ENCODE results near the gene GRM6. TPM values are rescaled to one million over a fixed set of nuclear protein-coding genes. Genes with fewer than 3 reads are reported as not detected.

Gene GRM6
- polyA plus RNA-seq, 2 donors: not detected

DNA sequence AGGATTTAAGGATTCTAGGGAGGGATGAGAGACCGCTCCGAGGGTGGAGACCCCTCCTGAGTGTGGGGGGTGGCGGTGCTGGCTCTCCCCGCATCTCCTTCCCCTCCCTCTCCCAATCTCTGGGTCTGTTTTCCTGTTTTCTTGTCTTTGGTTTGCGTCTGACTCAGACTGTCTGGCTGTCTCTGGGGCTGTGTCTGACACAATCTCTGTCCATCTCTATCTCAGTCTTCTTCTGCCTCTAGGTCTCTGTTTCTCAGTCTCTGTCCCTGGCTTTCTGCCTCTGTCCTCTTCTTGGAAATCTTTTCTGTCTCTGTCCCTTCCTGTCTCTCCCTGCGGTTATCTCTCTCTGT, 196 bp upstream of the GRM6 start:
- H3K9me3 ChIP-seq (ENCODE audit: control insufficient read depth in 2 of 2, insufficient read depth in 1 of 2, low read depth in 1 of 2, low read length in 1 of 2): peaks cover 2 to 15% of the 10 kb centered on the region in 2 donors
- H3K27me3 ChIP-seq (ENCODE audit: control insufficient read depth in 1 of 2, insufficient read depth in 2 of 2, low read length in 2 of 2): peaks cover 4 to 5% of the 10 kb centered on the region in 2 donors
- 10 to 13% methylated on average over 6 of the region's 6 CpGs for WGBS, 2 donors
- H3K4me1 ChIP-seq (ENCODE audit: control insufficient read depth in 2 of 2, insufficient read depth in 2 of 2, low read length in 1 of 2): peaks cover 0 to 4% of the 10 kb centered on the region in 2 donors
- no peak overlapping the region for H3K4me3 ChIP-seq (ENCODE audit: low read depth in 1 of 2, low read length in 2 of 2)
- no peak overlapping the region for H3K27ac ChIP-seq (ENCODE audit: low read depth in 2 of 2, low read length in 1 of 2)
- H3K36me3 ChIP-seq (ENCODE audit: control insufficient read depth in 2 of 2, insufficient read depth in 2 of 2, low read length in 1 of 2): no peaks in the 10 kb centered on the region

DNA sequence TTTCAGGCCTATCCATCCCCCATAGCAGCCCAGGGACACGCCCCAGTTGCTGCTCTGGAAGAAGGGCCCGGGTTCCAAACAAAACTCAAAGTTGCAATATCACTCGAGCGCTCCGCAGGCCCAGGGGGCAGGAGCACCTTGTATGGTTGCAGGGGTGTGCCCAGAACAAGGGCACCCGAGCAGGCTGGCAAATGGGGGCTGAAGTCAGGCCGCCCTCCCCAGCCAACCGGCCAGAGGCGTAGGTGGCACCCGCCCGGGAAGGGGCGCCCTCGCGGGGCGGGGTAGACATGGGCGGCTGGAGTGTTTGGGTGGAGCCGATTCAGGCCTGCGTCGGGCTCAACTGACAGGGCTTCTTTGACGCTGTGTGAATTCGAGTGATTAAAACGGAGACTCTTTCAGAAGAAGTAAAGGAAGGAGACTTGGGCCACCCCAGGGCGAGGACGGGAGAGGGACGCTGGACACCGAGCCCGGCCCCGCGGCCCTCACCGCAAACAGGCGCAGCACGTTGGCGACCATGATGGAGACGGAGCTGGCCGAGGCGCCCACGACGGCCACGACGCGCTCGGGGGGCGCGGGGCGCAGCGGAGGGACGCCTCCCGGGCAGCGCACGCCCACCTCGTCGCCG, 1.1 kb downstream of the GRM6 start:
- no peak overlapping the region for H3K4me3 ChIP-seq (ENCODE audit: low read depth in 1 of 2, low read length in 2 of 2)
- peaks cover 0 to 4% of the 10 kb centered on the region in 2 donors for H3K4me1 ChIP-seq (ENCODE audit: control insufficient read depth in 2 of 2, insufficient read depth in 2 of 2, low read length in 1 of 2)
- no peak overlapping the region for H3K27ac ChIP-seq (ENCODE audit: low read depth in 2 of 2, low read length in 1 of 2)
- H3K36me3 ChIP-seq (ENCODE audit: control insufficient read depth in 2 of 2, insufficient read depth in 2 of 2, low read length in 1 of 2): no peaks in the 10 kb centered on the region
- 27 to 28% methylated on average over 44 to 53 of the region's 53 CpGs for WGBS, 2 donors
- H3K27me3 ChIP-seq (ENCODE audit: control insufficient read depth in 1 of 2, insufficient read depth in 2 of 2, low read length in 2 of 2): peaks cover 4 to 5% of the 10 kb centered on the region in 2 donors
- peaks cover 3 to 24% of the 10 kb centered on the region in 2 donors for H3K9me3 ChIP-seq (ENCODE audit: control insufficient read depth in 2 of 2, insufficient read depth in 1 of 2, low read depth in 1 of 2, low read length in 1 of 2)

DNA sequence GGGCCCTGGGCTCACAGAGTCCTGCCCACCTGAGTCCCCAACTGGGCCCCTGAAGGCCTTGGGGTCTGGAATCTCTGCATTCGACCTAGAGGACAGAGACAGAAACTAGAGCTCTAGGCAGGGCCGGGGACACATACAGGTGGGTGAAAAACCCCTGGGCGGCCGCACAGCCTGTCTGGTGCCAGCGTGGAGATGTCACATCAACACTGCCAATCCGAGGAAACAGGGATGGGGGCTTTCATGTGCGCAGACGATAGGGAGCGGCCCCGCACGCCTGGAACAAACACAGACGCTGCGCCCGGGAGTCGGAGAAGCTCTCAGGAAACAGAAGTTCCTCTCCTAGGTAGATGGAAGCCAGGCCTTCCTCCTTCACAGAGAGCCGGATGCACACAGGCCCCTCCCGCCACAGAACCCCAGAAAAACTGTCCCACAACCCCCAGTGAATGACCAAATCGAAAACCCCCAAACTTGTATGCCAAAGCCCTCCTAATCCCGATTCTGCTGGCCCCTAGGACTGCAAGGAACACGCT, 1.8 kb downstream of the GRM6 start:
- Histone ChIP-seq H3K4me3 (ENCODE audit: low read depth in 1 of 2, low read length in 2 of 2) (no peak overlapping the region), H3K9me3 (ENCODE audit: control insufficient read depth in 2 of 2, insufficient read depth in 1 of 2, low read depth in 1 of 2, low read length in 1 of 2) (peaks cover 11 to 23% of the 10 kb centered on the region in 2 donors), H3K27ac (ENCODE audit: low read depth in 2 of 2, low read length in 1 of 2) (no peak overlapping the region), H3K27me3 (ENCODE audit: control insufficient read depth in 1 of 2, insufficient read depth in 2 of 2, low read length in 2 of 2) (peaks cover 4 to 5% of the 10 kb centered on the region in 2 donors), H3K4me1 (ENCODE audit: control insufficient read depth in 2 of 2, insufficient read depth in 2 of 2, low read length in 1 of 2) (peaks cover 0 to 4% of the 10 kb centered on the region in 2 donors), H3K36me3 (ENCODE audit: control insufficient read depth in 2 of 2, insufficient read depth in 2 of 2, low read length in 1 of 2) (no peaks in the 10 kb centered on the region)
- WGBS, 2 donors: 61 to 65% methylated on average over 20 of the region's 20 CpGs

- peaks cover 4 to 5% of the 10 kb centered on the region in 2 donors for H3K27me3 ChIP-seq (ENCODE audit: control insufficient read depth in 1 of 2, insufficient read depth in 2 of 2, low read length in 2 of 2)
- no peak overlapping the region for H3K4me3 ChIP-seq (ENCODE audit: low read depth in 1 of 2, low read length in 2 of 2)
- peaks cover 11 to 24% of the 10 kb centered on the region in 2 donors for H3K9me3 ChIP-seq (ENCODE audit: control insufficient read depth in 2 of 2, insufficient read depth in 1 of 2, low read depth in 1 of 2, low read length in 1 of 2)
- WGBS, 2 donors: 62 to 70% methylated on average over 9 of the region's 9 CpGs
- H3K36me3 ChIP-seq (ENCODE audit: control insufficient read depth in 2 of 2, insufficient read depth in 2 of 2, low read length in 1 of 2): no peaks in the 10 kb centered on the region
- peaks cover 0 to 4% of the 10 kb centered on the region in 2 donors for H3K4me1 ChIP-seq (ENCODE audit: control insufficient read depth in 2 of 2, insufficient read depth in 2 of 2, low read length in 1 of 2)
- no peak overlapping the region for H3K27ac ChIP-seq (ENCODE audit: low read depth in 2 of 2, low read length in 1 of 2)
Measured at GRCh38 chr5:178992291-178992895, 2.7 kb downstream of the GRM6 start.

- no peak overlapping the region for H3K4me3 ChIP-seq (ENCODE audit: low read depth in 1 of 2, low read length in 2 of 2)
- peaks cover 0 to 4% of the 10 kb centered on the region in 2 donors for H3K4me1 ChIP-seq (ENCODE audit: control insufficient read depth in 2 of 2, insufficient read depth in 2 of 2, low read length in 1 of 2)
- peaks cover 4 to 5% of the 10 kb centered on the region in 2 donors for H3K27me3 ChIP-seq (ENCODE audit: control insufficient read depth in 1 of 2, insufficient read depth in 2 of 2, low read length in 2 of 2)
- no peaks in the 10 kb centered on the region for H3K36me3 ChIP-seq (ENCODE audit: control insufficient read depth in 2 of 2, insufficient read depth in 2 of 2, low read length in 1 of 2)
- peaks cover 13 to 34% of the 10 kb centered on the region in 2 donors for H3K9me3 ChIP-seq (ENCODE audit: control insufficient read depth in 2 of 2, insufficient read depth in 1 of 2, low read depth in 1 of 2, low read length in 1 of 2)
- no peak overlapping the region for H3K27ac ChIP-seq (ENCODE audit: low read depth in 2 of 2, low read length in 1 of 2)
- 88 to 90% methylated on average over 28 of the region's 28 CpGs for WGBS, 2 donors
Measured at GRCh38 chr5:178991190-178992145, 3.7 kb downstream of the GRM6 start.

GRCh38 chr5:178990491-178990890, 4.6 kb downstream of the GRM6 start:
- H3K27ac ChIP-seq (ENCODE audit: low read depth in 2 of 2, low read length in 1 of 2): no peak overlapping the region
- peaks cover 0 to 4% of the 10 kb centered on the region in 2 donors for H3K4me1 ChIP-seq (ENCODE audit: control insufficient read depth in 2 of 2, insufficient read depth in 2 of 2, low read length in 1 of 2)
- no peak overlapping the region for H3K4me3 ChIP-seq (ENCODE audit: low read depth in 1 of 2, low read length in 2 of 2)
- WGBS, 2 donors: 88 to 94% methylated on average over 11 to 12 of the region's 12 CpGs
- peaks cover 4% of the 10 kb centered on the region in 2 donors for H3K27me3 ChIP-seq (ENCODE audit: control insufficient read depth in 1 of 2, insufficient read depth in 2 of 2, low read length in 2 of 2)
- H3K36me3 ChIP-seq (ENCODE audit: control insufficient read depth in 2 of 2, insufficient read depth in 2 of 2, low read length in 1 of 2): no peaks in the 10 kb centered on the region
- H3K9me3 ChIP-seq (ENCODE audit: control insufficient read depth in 2 of 2, insufficient read depth in 1 of 2, low read depth in 1 of 2, low read length in 1 of 2): peaks cover 13 to 37% of the 10 kb centered on the region in 2 donors

DNA sequence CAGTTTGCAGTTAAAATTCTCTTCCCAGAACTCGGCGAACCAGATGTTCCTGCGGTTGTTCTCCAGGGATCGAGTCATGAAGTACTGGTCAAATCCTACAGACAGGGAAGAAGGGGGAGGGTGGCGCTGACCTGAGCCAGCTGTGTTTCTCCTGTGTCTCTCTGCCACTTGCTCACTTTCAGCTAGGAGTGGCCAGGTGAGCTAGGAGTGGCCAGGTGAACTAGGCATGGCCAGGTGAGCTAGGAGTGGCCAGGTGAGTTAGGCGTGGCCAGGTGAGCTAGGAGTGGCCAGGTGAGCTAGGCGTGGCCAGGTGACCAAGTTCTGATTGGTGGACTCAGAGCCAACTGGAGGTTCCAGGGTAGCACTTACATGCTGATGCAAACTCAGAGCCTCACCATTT, 5.8 kb downstream of the GRM6 start:
- Histone ChIP-seq H3K36me3 (ENCODE audit: control insufficient read depth in 2 of 2, insufficient read depth in 2 of 2, low read length in 1 of 2) (no peaks in the 10 kb centered on the region), H3K27ac (ENCODE audit: low read depth in 2 of 2, low read length in 1 of 2) (no peak overlapping the region), H3K9me3 (ENCODE audit: control insufficient read depth in 2 of 2, insufficient read depth in 1 of 2, low read depth in 1 of 2, low read length in 1 of 2) (peaks cover 20 to 44% of the 10 kb centered on the region in 2 donors), H3K4me1 (ENCODE audit: control insufficient read depth in 2 of 2, insufficient read depth in 2 of 2, low read length in 1 of 2) (peaks cover 0 to under 1% of the 10 kb centered on the region in 2 donors), H3K4me3 (ENCODE audit: low read depth in 1 of 2, low read length in 2 of 2) (no peak overlapping the region), H3K27me3 (ENCODE audit: control insufficient read depth in 1 of 2, insufficient read depth in 2 of 2, low read length in 2 of 2) (peaks cover 0 to 4% of the 10 kb centered on the region in 2 donors)
- WGBS, 2 donors: 89 to 92% methylated on average over 7 of the region's 7 CpGs

- Histone ChIP-seq H3K27ac (ENCODE audit: low read depth in 2 of 2, low read length in 1 of 2) (no peak overlapping the region), H3K4me3 (ENCODE audit: low read depth in 1 of 2, low read length in 2 of 2) (no peak overlapping the region), H3K27me3 (ENCODE audit: control insufficient read depth in 1 of 2, insufficient read depth in 2 of 2, low read length in 2 of 2) (peaks cover 0 to 4% of the 10 kb centered on the region in 2 donors), H3K36me3 (ENCODE audit: control insufficient read depth in 2 of 2, insufficient read depth in 2 of 2, low read length in 1 of 2) (no peaks in the 10 kb centered on the region), H3K9me3 (ENCODE audit: control insufficient read depth in 2 of 2, insufficient read depth in 1 of 2, low read depth in 1 of 2, low read length in 1 of 2) (peaks cover 24 to 50% of the 10 kb centered on the region in 2 donors), H3K4me1 (ENCODE audit: control insufficient read depth in 2 of 2, insufficient read depth in 2 of 2, low read length in 1 of 2) (no peaks in the 10 kb centered on the region)
- 91 to 93% methylated on average over 27 of the region's 27 CpGs for WGBS, 2 donors
Measured at GRCh38 chr5:178988436-178989220, 6.5 kb downstream of the GRM6 start.

Data from esophagus (tissue), 2 donors.